ENCODE data around the gene RBM38. TPM values are rescaled to one million over a fixed set of nuclear protein-coding genes. Genes with fewer than 3 reads are reported as not detected.
A peak's percentile ranks its signal among the peaks of the same experiment; 100 is the strongest.

The RBM38 gene
- total and polyA plus RNA-seq, 2 donors from 2014 or later: 16.8 to 18.0 TPM

GRCh38 chr20:57404006-57404405 is 12.8 kb downstream of the RBM38 start:
- Histone ChIP-seq H3K4me3 (ENCODE audit: low read length in 3 of 3) (no peak overlapping the region), H3K36me3 (ENCODE audit: control insufficient read depth in 2 of 3, insufficient read depth in 3 of 3, low read length in 3 of 3) (peaks cover 0 to 15% (median 2%) of the 10 kb centered on the region in 3 donors), H3K4me1 (ENCODE audit: control insufficient read depth in 2 of 3, insufficient read depth in 2 of 3, low read depth in 1 of 3, low read length in 3 of 3) (peaks cover 0 to 21% (median 9%) of the 10 kb centered on the region in 3 donors), H3K27ac (ENCODE audit: low read depth in 2 of 2, low read length in 2 of 2) (no peak overlapping the region), H3K9ac (ENCODE audit: low read length in 3 of 3) (no peak overlapping the region), H3K27me3 (ENCODE audit: control insufficient read depth, insufficient read depth, low read length) (no peaks in the 10 kb centered on the region), H3K9me3 (ENCODE audit: control insufficient read depth in 2 of 3, insufficient read depth in 1 of 3, low read length in 3 of 3) (no peaks in the 10 kb centered on the region)
- TF ChIP-seq, protein P1, sequence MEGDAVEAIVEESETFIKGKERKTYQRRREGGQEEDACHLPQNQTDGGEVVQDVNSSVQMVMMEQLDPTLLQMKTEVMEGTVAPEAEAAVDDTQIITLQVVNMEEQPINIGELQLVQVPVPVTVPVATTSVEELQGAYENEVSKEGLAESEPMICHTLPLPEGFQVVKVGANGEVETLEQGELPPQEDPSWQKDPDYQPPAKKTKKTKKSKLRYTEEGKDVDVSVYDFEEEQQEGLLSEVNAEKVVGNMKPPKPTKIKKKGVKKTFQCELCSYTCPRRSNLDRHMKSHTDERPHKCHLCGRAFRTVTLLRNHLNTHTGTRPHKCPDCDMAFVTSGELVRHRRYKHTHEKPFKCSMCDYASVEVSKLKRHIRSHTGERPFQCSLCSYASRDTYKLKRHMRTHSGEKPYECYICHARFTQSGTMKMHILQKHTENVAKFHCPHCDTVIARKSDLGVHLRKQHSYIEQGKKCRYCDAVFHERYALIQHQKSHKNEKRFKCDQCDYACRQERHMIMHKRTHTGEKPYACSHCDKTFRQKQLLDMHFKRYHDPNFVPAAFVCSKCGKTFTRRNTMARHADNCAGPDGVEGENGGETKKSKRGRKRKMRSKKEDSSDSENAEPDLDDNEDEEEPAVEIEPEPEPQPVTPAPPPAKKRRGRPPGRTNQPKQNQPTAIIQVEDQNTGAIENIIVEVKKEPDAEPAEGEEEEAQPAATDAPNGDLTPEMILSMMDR (IDR thresholded peaks at IDR 0.05; ENCODE audit: borderline replicate concordance, extremely low read depth, insufficient read depth): no peak
- FAIRE-seq: no peak
- intact Hi-C loops (cut with DNase I): no loop called here
- DNase-seq: peak in 1 of 5 donors; percentile 53

- peaks cover 0 to 16% (median 6%) of the 10 kb centered on the region in 3 donors for H3K4me1 ChIP-seq (ENCODE audit: control insufficient read depth in 2 of 3, insufficient read depth in 2 of 3, low read depth in 1 of 3, low read length in 3 of 3)
- DNase-seq (peak in 1 of 5 donors; percentile 71), FAIRE-seq (no peak)
- peaks cover 0 to 15% (median 2%) of the 10 kb centered on the region in 3 donors for H3K36me3 ChIP-seq (ENCODE audit: control insufficient read depth in 2 of 3, insufficient read depth in 3 of 3, low read length in 3 of 3)
- intact Hi-C loops (cut with DNase I): no loop called here
- no peak overlapping the region for H3K27ac ChIP-seq (ENCODE audit: low read depth in 2 of 2, low read length in 2 of 2)
- H3K27me3 ChIP-seq (ENCODE audit: control insufficient read depth, insufficient read depth, low read length): no peaks in the 10 kb centered on the region
- no peak overlapping the region for H3K4me3 ChIP-seq (ENCODE audit: low read length in 3 of 3)
- TF ChIP-seq, protein P1 (IDR thresholded peaks at IDR 0.05; ENCODE audit: borderline replicate concordance, extremely low read depth, insufficient read depth): no peak
- H3K9me3 ChIP-seq (ENCODE audit: control insufficient read depth in 2 of 3, insufficient read depth in 1 of 3, low read length in 3 of 3): no peaks in the 10 kb centered on the region
- H3K9ac ChIP-seq (ENCODE audit: low read length in 3 of 3): no peak overlapping the region
These were observed 13.3 kb downstream of the RBM38 start for GRCh38 chr20:57404419-57405072.

- Histone ChIP-seq H3K27me3 (ENCODE audit: control insufficient read depth, insufficient read depth, low read length) (no peaks in the 10 kb centered on the region), H3K9me3 (ENCODE audit: control insufficient read depth in 2 of 3, insufficient read depth in 1 of 3, low read length in 3 of 3) (no peaks in the 10 kb centered on the region), H3K9ac (ENCODE audit: low read length in 3 of 3) (no peak overlapping the region), H3K4me1 (ENCODE audit: control insufficient read depth in 2 of 3, insufficient read depth in 2 of 3, low read depth in 1 of 3, low read length in 3 of 3) (peaks cover 0 to 7% (median 0%) of the 10 kb centered on the region in 3 donors), H3K27ac (ENCODE audit: low read depth in 2 of 2, low read length in 2 of 2) (no peak overlapping the region), H3K4me3 (ENCODE audit: low read length in 3 of 3) (no peak overlapping the region), H3K36me3 (ENCODE audit: control insufficient read depth in 2 of 3, insufficient read depth in 3 of 3, low read length in 3 of 3) (peaks cover 0 to 15% (median 2%) of the 10 kb centered on the region in 3 donors)
- FAIRE-seq (no peak), DNase-seq (peak in 1 of 5 donors; percentile 62)
- intact Hi-C loops (cut with DNase I): no loop called here
- TF ChIP-seq, protein P1 (IDR thresholded peaks at IDR 0.05; ENCODE audit: borderline replicate concordance, extremely low read depth, insufficient read depth): no peak
These were observed 14.2 kb downstream of the RBM38 start for GRCh38 chr20:57405236-57406016.

All from kidney (tissue), 14 donors.